IMR-90 (cell line): ENCODE measurements around the gene SDHB. TPM values are rescaled to one million over a fixed set of nuclear protein-coding genes. Genes with fewer than 3 reads are reported as not detected.

Experiments
- ATAC-seq: fragments of 200-7000 bp; cut with Tn5 transposase; 2 replicates; pipeline ENCODE4 v1.9.1; 2020; ENCODE audit warnings: low read depth, mild to moderate bottlenecking, moderate library complexity
- BruUV-seq: library from RNA; stranded (reverse); fragments of 400-500 nt; replicated peaks from 2 replicates; lab custom pipeline; 2021; lab: Mats Ljungman, UMichigan
- CTCF ChIA-PET: fragments of 300-600 bp; formaldehyde crosslinking; extraction: SDS; loops from one replicate; lab custom pipeline; 2021; ENCODE audit warnings: antibody characterized with exemption; lab: Yijun Ruan, JAX
- POLR2A ChIA-PET: fragments of 300-600 bp; sonication (Branson Sonifier 250); formaldehyde crosslinking; loops from one replicate; lab custom pipeline; 2022; ENCODE audit warnings: antibody characterized with exemption; ENCODE audit not compliant: unreplicated experiment; lab: Charles Lee
- DNase-seq: peaks from one replicate; pipeline ENCODE4 v3.0.0; 2013
- H2AFZ ChIP-seq: replicated peaks from 2 replicates; pipeline ENCODE3; 2013; ENCODE audit warnings: low read length, mild to moderate bottlenecking; ENCODE audit not compliant: poor library complexity
- H2AK5ac ChIP-seq: 2 replicates; pipeline ENCODE4 v1.6.1; 2013; ENCODE audit warnings: low read depth, low read length, inconsistent platforms
- H2AK9ac ChIP-seq: replicated peaks from 2 replicates; pipeline ENCODE3; 2013; ENCODE audit warnings: mild to moderate bottlenecking, low read depth, low read length, moderate library complexity; ENCODE audit not compliant: poor library complexity
- H2BK120ac ChIP-seq: 2 replicates; pipeline ENCODE4 v1.6.1; 2013; ENCODE audit warnings: low read depth, low read length, inconsistent platforms
- H2BK15ac ChIP-seq: 3 replicates; pipeline ENCODE4 v1.6.1; 2013; ENCODE audit warnings: low read depth, low read length, inconsistent platforms
- H2BK20ac ChIP-seq: 2 replicates; pipeline ENCODE4 v1.6.1; 2013; ENCODE audit warnings: low read depth, mild to moderate bottlenecking, inconsistent platforms, low read length, moderate library complexity
- H2BK5ac ChIP-seq: 2 replicates; pipeline ENCODE4 v1.6.1; 2013; ENCODE audit warnings: mild to moderate bottlenecking, low read depth, low read length, inconsistent platforms; ENCODE audit not compliant: poor library complexity, severe bottlenecking
- H3K14ac ChIP-seq: replicated peaks from 2 replicates; pipeline ENCODE4 v1.6.1; 2013; ENCODE audit warnings: low read depth, low read length, inconsistent platforms
- H3K18ac ChIP-seq: 2 replicates; pipeline ENCODE4 v1.6.1; 2013; ENCODE audit warnings: low read depth, low read length, control low read depth
- H3K23ac ChIP-seq: 2 replicates; pipeline ENCODE4 v1.6.1; 2013; ENCODE audit warnings: low read depth, low read length, inconsistent platforms
- H3K27ac ChIP-seq: 2 replicates; pipeline ENCODE4 v1.5.1; 2013; ENCODE audit warnings: mild to moderate bottlenecking, control low read depth, low read length; ENCODE audit not compliant: insufficient read depth
- H3K27me3 ChIP-seq: 2 replicates; pipeline ENCODE4 v1.6.1; 2013; ENCODE audit warnings: low read length; ENCODE audit not compliant: control insufficient read depth, insufficient read depth
- H3K36me3 ChIP-seq: 2 replicates; pipeline ENCODE4 v1.6.1; 2013; ENCODE audit warnings: low read length, mixed read lengths; ENCODE audit not compliant: control insufficient read depth, insufficient read depth
- H3K4ac ChIP-seq: 2 replicates; pipeline ENCODE4 v1.6.1; 2013; ENCODE audit warnings: low read depth, low read length, inconsistent platforms
- H3K4me1 ChIP-seq: 2 replicates; pipeline ENCODE4 v1.6.1; 2013; ENCODE audit warnings: low read length, mixed read lengths; ENCODE audit not compliant: control insufficient read depth, insufficient read depth
- H3K4me2 ChIP-seq: 2 replicates; pipeline ENCODE4 v1.6.1; 2013; ENCODE audit warnings: low read depth, mild to moderate bottlenecking, control low read depth, low read length, moderate library complexity
- H3K4me3 ChIP-seq: 2 replicates; pipeline ENCODE4 v1.5.1; 2013; ENCODE audit warnings: low read depth, mild to moderate bottlenecking, control low read depth, low read length, moderate library complexity; ENCODE audit not compliant: insufficient read depth
- H3K56ac ChIP-seq: 2 replicates; pipeline ENCODE4 v1.6.1; 2013; ENCODE audit warnings: low read length, inconsistent platforms; ENCODE audit not compliant: insufficient read depth; ENCODE audit errors: extremely low read depth
- H3K79me1 ChIP-seq, 2 experiments: 2 replicates each; pipeline ENCODE4 v1.6.1; 2013; ENCODE audit warnings: low read length in 2 of 2, inconsistent platforms in 1 of 2, low read depth in 1 of 2
- H3K9ac ChIP-seq: 2 replicates; pipeline ENCODE4 v1.6.1; 2013; ENCODE audit warnings: low read depth, low read length, control low read depth
- H3K9me1 ChIP-seq: 2 replicates; pipeline ENCODE4 v1.6.1; 2013; ENCODE audit warnings: low read length, inconsistent platforms; ENCODE audit not compliant: insufficient read depth
- H3K9me3 ChIP-seq: 2 replicates; pipeline ENCODE4 v1.6.1; 2013; ENCODE audit warnings: low read length; ENCODE audit not compliant: control insufficient read depth, insufficient read depth
- H4K20me1 ChIP-seq: 2 replicates; pipeline ENCODE4 v1.6.1; 2013; ENCODE audit warnings: low read length, inconsistent platforms; ENCODE audit not compliant: insufficient read depth
- H4K5ac ChIP-seq: 2 replicates; pipeline ENCODE4 v1.6.1; 2013; ENCODE audit warnings: mild to moderate bottlenecking, low read depth, low read length, control low read depth
- H4K8ac ChIP-seq, 2 experiments: 2 replicates each; pipeline ENCODE4 v1.6.1; 2013; ENCODE audit warnings: low read depth in 2 of 2, low read length in 2 of 2, control low read depth in 1 of 2, inconsistent platforms in 1 of 2
- H4K91ac ChIP-seq: 2 replicates; pipeline ENCODE4 v1.6.1; 2013; ENCODE audit warnings: low read depth, low read length, inconsistent platforms; ENCODE audit not compliant: insufficient read depth
- BHLHE40 ChIP-seq: fragments of 150-350 bp; IDR thresholded peaks from 2 replicates; pipeline ENCODE4 v1.6.1; 2016; ENCODE audit warnings: mild to moderate bottlenecking, low read depth, low read length
- CEBPB ChIP-seq: IDR thresholded peaks from 2 replicates; pipeline ENCODE4 v1.6.1; 2012; ENCODE audit warnings: low read depth, low read length, improper control_type of control experiment
- CHD1 ChIP-seq: IDR thresholded peaks from 2 replicates; pipeline ENCODE4 v1.6.1; 2012; ENCODE audit warnings: low read depth, low read length, improper control_type of control experiment
- CTCF ChIP-seq: conservative IDR thresholded peaks from 2 replicates; pipeline ENCODE4 v1.5.1; 2012; ENCODE audit warnings: mild to moderate bottlenecking, low read depth, low read length, improper control_type of control experiment
- ELK1 ChIP-seq: fragments of 150-350 bp; IDR thresholded peaks from 2 replicates; pipeline ENCODE4 v1.6.1; 2016; ENCODE audit warnings: low read depth, mild to moderate bottlenecking, low read length, moderate library complexity, borderline replicate concordance
- FOS ChIP-seq: fragments of 150-350 bp; IDR thresholded peaks from 2 replicates; pipeline ENCODE4 v1.6.1; 2016; ENCODE audit warnings: low read depth, low read length
- MAFK ChIP-seq: IDR thresholded peaks from 2 replicates; pipeline ENCODE4 v1.6.1; 2012; ENCODE audit warnings: low read depth, low read length, improper control_type of control experiment
- MAZ ChIP-seq: IDR thresholded peaks from 2 replicates; pipeline ENCODE4 v1.6.1; 2012; ENCODE audit warnings: low read depth, mild to moderate bottlenecking, low read length, improper control_type of control experiment, moderate library complexity, borderline replicate concordance
- MXI1 ChIP-seq: IDR thresholded peaks from 2 replicates; pipeline ENCODE4 v1.6.1; 2012; ENCODE audit warnings: low read depth, mild to moderate bottlenecking, low read length, moderate library complexity, borderline replicate concordance
- NFE2L2 ChIP-seq: fragments of 150-350 bp; IDR thresholded peaks from 2 replicates; pipeline ENCODE4 v1.6.1; 2016; ENCODE audit warnings: low read depth, mild to moderate bottlenecking, low read length
- POLR2A ChIP-seq: IDR thresholded peaks from 2 replicates; pipeline ENCODE4 v1.6.1; 2012; ENCODE audit warnings: mild to moderate bottlenecking, low read depth, low read length
- RAD21 ChIP-seq: IDR thresholded peaks from 2 replicates; pipeline ENCODE4 v1.6.1; 2012; ENCODE audit warnings: low read length, improper control_type of control experiment
- RCOR1 ChIP-seq: IDR thresholded peaks from 2 replicates; pipeline ENCODE4 v1.6.1; 2012; ENCODE audit warnings: mild to moderate bottlenecking, low read length, improper control_type of control experiment; ENCODE audit not compliant: insufficient replicate concordance
- RFX5 ChIP-seq: IDR thresholded peaks from 2 replicates; pipeline ENCODE4 v1.8.0; 2012; ENCODE audit warnings: low read depth, mild to moderate bottlenecking, low read length, moderate library complexity
- SMC3 ChIP-seq: fragments of 150-350 bp; IDR thresholded peaks from 2 replicates; pipeline ENCODE4 v1.6.1; 2016; ENCODE audit warnings: low read depth, mild to moderate bottlenecking, antibody characterized with exemption, low read length, moderate library complexity
- USF2 ChIP-seq: fragments of 150-350 bp; IDR thresholded peaks from 2 replicates; pipeline ENCODE4 v1.6.1; 2017; ENCODE audit warnings: mild to moderate bottlenecking, antibody characterized with exemption, low read length, low read depth
- WGBS, 2 experiments: methylation state at CpG; one replicate each; pipeline versions ENCODE4 v1.1.5 to v1.1.7; 2013; ENCODE audit warnings: missing lambda C conversion rate in 2 of 2; ENCODE audit not compliant: insufficient read length in 1 of 2; ENCODE audit errors: extremely low coverage in 2 of 2; 5-methylcytosine and 5-hydroxymethylcytosine counted together
- dilution Hi-C: fragments of 300-500 bp; cut with HindIII; formaldehyde crosslinking; loops from one replicate; pipeline ENCODE4 v1.14.3; 2018; ENCODE audit warnings: low sequenced_read_pairs; ENCODE audit not compliant: unreplicated experiment
- in situ Hi-C: fragments of 300-500 bp; cut with MboI; formaldehyde crosslinking; loops from 3 replicates; pipeline ENCODE4 v1.14.3; 2019; ENCODE audit warnings: low sequenced_read_pairs, inconsistent platforms, mixed read lengths
- intact Hi-C: fragments of 100-400 bp; cut with micrococcal nuclease; formaldehyde crosslinking; loops from 2 replicates; pipeline ENCODE4 v1.10.0; 2022
- polyA plus RNA-seq, 3 experiments: library from polyadenylated mRNA; depleted of rRNA; stranded (reverse); fragments of >200 nt; gene quantifications; 2 replicates each; pipeline ENCODE4 v1.2.3, GENCODE V29; 2012; ENCODE audit warnings: low replicate concordance in 1 of 3
- total RNA-seq: library from RNA; depleted of rRNA; stranded (reverse); fragments of >200 nt; gene quantifications from 2 replicates; pipeline ENCODE4 v1.2.3, GENCODE V29; 2012

SDHB gene
- total and polyA plus RNA-seq, 2 of the 4 experiments (the other 2 are of a cell fraction): 122 to 206 TPM

- H3K9me1 ChIP-seq: no peaks in the 10 kb centered on the region
- no peak overlapping the region for H3K27ac ChIP-seq
- H2AFZ ChIP-seq: peak overlapping the region; percentile 43
- POLR2A ChIA-PET: no interaction called here
- no TSS peak for BruUV-seq
- no peak for ATAC-seq
- H2BK20ac ChIP-seq: no peak overlapping the region
- H4K91ac ChIP-seq: no peak overlapping the region
- no peak overlapping the region for H3K4ac ChIP-seq
- H3K23ac ChIP-seq: no peak overlapping the region
- no peak overlapping the region for H3K14ac ChIP-seq
- intact Hi-C loops: no loop called here
- no peak for DNase-seq
- H4K20me1 ChIP-seq: no peaks in the 10 kb centered on the region
- no peak overlapping the region for H4K8ac ChIP-seq
- in situ Hi-C loops: no loop called here
- no peak overlapping the region for H3K4me3 ChIP-seq
- no peak overlapping the region for H2BK15ac ChIP-seq
- no peak overlapping the region for H2AK5ac ChIP-seq
- WGBS, 2 experiments: 100% methylated on average over 5 of the region's 13 CpGs; no CpG with 5 or more reads in 1 of the 2 experiments
- no peak overlapping the region for H3K9ac ChIP-seq
- H2BK5ac ChIP-seq: no peak overlapping the region
- H3K4me2 ChIP-seq: no peak overlapping the region
- no peaks in the 10 kb centered on the region for H3K9me3 ChIP-seq
- no peaks in the 10 kb centered on the region for H3K27me3 ChIP-seq
- dilution Hi-C loops: no loop called here
- H3K4me1 ChIP-seq: peaks cover 2% of the 10 kb centered on the region; the same call in 1 of the 2 replicates
- H4K5ac ChIP-seq: no peak overlapping the region
- CTCF ChIA-PET: no interaction called here
- H3K79me1 ChIP-seq: no peaks in the 10 kb centered on the region
- TF ChIP-seq BHLHE40 (no peak), MAZ (no peak), CEBPB (no peak), CTCF (no peak), RFX5 (no peak), RAD21 (no peak), SMC3 (no peak), MAFK (no peak), ELK1 (no peak), POLR2A (no peak), NFE2L2 (no peak), MXI1 (no peak), RCOR1 (no peak), USF2 (no peak), CHD1 (no peak), FOS (no peak)
- no peak overlapping the region for H2AK9ac ChIP-seq
- H3K56ac ChIP-seq: no peak overlapping the region
- H3K18ac ChIP-seq: no peak overlapping the region
- peaks cover 13% of the 10 kb centered on the region for H3K36me3 ChIP-seq
- no peak overlapping the region for H2BK120ac ChIP-seq
Measured at GRCh38 chr1:16988210-16988609, 65.6 kb downstream of the SDHB start.
